ENCODE data around the gene C16orf90.
A peak's percentile ranks its signal among the peaks of the same experiment; 100 is the strongest.

Gene C16orf90

DNA sequence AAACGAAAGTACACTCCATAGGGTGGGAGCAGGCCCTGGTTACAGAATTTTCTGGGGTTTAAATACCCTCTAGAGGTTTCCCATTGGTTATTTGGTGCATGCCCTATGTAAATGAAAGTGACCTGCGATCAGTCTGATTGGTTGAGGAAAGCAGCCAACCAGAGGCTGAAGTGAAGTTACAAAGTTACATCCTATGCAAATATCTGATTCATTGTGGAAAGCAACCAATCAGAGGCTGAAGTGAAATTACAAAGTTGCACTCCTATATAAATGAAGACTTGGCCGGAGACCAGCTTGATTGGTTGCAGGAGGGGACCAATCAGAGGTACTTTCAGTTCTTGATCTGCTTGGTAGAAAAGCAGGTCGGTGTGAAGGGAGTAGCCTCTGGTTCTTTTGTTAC, 27.4 kb downstream of the C16orf90 start:
- no peak for DNase-seq (ENCODE audit: low read depth in 2 of 2, low spot score in 1 of 2)

DNA sequence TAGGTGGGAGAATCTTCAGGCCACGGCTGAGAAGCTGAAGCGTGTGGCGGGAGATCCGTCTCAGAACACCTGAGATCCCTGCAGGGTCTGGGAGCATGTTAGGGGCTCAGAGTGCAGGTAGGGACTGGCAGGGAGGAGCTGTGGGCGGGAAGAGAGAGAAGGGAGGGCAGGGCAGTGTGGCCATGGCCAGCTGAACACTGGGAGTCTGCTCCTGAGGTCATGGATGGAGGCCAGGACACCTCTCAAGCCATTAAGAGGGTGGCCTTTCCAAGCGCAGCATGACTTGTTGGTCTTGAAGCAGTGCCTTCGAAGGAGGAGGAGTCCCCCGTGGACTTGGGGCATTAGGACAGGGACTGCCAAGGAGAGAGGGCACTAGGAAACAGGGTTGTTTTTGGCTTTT, 28.1 kb downstream of the C16orf90 start:
- no peak for DNase-seq (ENCODE audit: low read depth in 2 of 2, low spot score in 1 of 2)

- no peak for DNase-seq (ENCODE audit: low read depth in 2 of 2, low spot score in 1 of 2)
These were observed 29.2 kb downstream of the C16orf90 start for GRCh38 chr16:3465911-3466584.

DNA sequence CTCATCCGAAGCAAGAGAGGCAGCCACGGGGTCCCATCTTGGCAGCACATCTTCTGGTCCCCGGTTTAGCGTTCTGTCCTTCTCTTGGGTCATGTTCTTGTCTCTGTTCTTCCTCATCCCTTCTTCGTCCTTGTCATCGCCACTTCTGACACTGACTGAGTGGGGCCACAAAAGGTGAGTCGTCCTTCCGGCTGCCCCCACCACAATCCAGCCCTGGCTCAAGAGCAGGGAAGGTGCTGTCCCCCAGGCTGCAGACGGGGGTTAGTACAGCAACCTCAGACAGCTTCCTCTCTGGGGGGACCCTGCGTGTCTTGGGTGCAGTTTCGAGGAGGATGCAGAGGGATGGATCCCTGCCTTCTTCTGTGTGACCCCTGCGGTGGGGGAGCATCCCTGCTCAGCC, 30.0 kb downstream of the C16orf90 start:
- no peak for DNase-seq (ENCODE audit: low read depth in 2 of 2, low spot score in 1 of 2)

- peak in 1 of 2 donors; percentile 34 for DNase-seq (ENCODE audit: low read depth in 2 of 2, low spot score in 1 of 2)
These were observed 34.1 kb downstream of the C16orf90 start for GRCh38 chr16:3461151-3461550.

- no peak for DNase-seq (ENCODE audit: low read depth in 2 of 2, low spot score in 1 of 2)
These were observed 34.7 kb downstream of the C16orf90 start for GRCh38 chr16:3460585-3460984.

GRCh38 chr16:3460121-3460520, 35.2 kb downstream of the C16orf90 start:
- no peak for DNase-seq (ENCODE audit: low read depth in 2 of 2, low spot score in 1 of 2)

- DNase-seq (ENCODE audit: low read depth in 2 of 2, low spot score in 1 of 2) = no peak
These were observed 35.7 kb downstream of the C16orf90 start for GRCh38 chr16:3459401-3460090.

- DNase-seq (ENCODE audit: low read depth in 2 of 2, low spot score in 1 of 2) = no peak
These were observed 36.4 kb downstream of the C16orf90 start for GRCh38 chr16:3458852-3459361.

- DNase-seq (ENCODE audit: low read depth in 2 of 2, low spot score in 1 of 2) = no peak
These were observed 36.9 kb downstream of the C16orf90 start for GRCh38 chr16:3458278-3458851.

- DNase-seq (ENCODE audit: low read depth in 2 of 2, low spot score in 1 of 2) = peak; percentile 69 to 82
These were observed 37.6 kb downstream of the C16orf90 start for GRCh38 chr16:3457434-3458252.

DNA sequence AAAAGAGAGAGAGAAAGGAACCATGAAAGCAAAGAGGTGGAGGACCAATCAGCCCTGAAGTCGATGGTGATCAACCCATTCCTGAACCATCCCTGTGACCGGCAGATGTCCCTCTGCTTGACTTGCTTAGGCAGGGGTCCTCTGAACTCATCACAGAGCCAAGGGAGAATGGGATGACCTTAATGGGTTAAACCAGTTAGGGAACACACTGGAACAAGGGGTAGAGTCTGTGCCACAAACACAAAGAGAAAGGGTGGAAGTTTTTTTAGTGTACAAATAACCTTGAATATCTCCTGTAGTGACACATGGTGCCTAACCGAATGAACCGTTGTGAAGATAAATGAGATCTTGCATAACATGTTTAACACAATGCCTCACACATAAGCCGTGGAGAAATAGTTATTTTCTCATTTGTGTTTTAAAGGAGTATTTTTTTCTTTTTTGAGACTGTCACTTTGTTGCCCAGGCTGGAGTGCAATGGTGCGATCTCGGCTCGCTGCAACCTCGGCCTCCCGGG, 40.6 kb downstream of the C16orf90 start:
- no peak for DNase-seq (ENCODE audit: low read depth in 2 of 2, low spot score in 1 of 2)

- DNase-seq (ENCODE audit: low read depth in 2 of 2, low spot score in 1 of 2) = no peak
These were observed 41.2 kb downstream of the C16orf90 start for GRCh38 chr16:3454093-3454492.

GRCh38 chr16:3444032-3444388, 51.3 kb downstream of the C16orf90 start:
- no peak for DNase-seq (ENCODE audit: low read depth in 2 of 2, low spot score in 1 of 2)
